ENCODE measurements around the gene BCAS3.

The BCAS3 gene

GRCh38 chr17:61211236-61211635 is 533.6 kb downstream of the BCAS3 start:
- no peak for DNase-seq

GRCh38 chr17:61212655-61213054 is 535.0 kb downstream of the BCAS3 start:
- DNase-seq = no peak

- DNase-seq = no peak
Measured at GRCh38 chr17:61214753-61215152, 537.1 kb downstream of the BCAS3 start.

GRCh38 chr17:61216066-61216465 is 538.4 kb downstream of the BCAS3 start:
- DNase-seq = no peak

GRCh38 chr17:61217878-61218437 is 540.3 kb downstream of the BCAS3 start:
- DNase-seq = no peak

- no peak for DNase-seq
Measured at GRCh38 chr17:61218438-61218837, 540.8 kb downstream of the BCAS3 start.

GRCh38 chr17:61219460-61219859 is 541.8 kb downstream of the BCAS3 start:
- no peak for DNase-seq

GRCh38 chr17:61221181-61221580 is 543.5 kb downstream of the BCAS3 start:
- no peak for DNase-seq

- no peak for DNase-seq
Measured at GRCh38 chr17:61221597-61222471, 544.2 kb downstream of the BCAS3 start.

GRCh38 chr17:61223725-61224124 is 546.1 kb downstream of the BCAS3 start:
- DNase-seq = no peak

- no peak for DNase-seq
Measured at GRCh38 chr17:61225178-61225882, 547.7 kb downstream of the BCAS3 start.

GRCh38 chr17:61227866-61228265 is 550.2 kb downstream of the BCAS3 start:
- DNase-seq = no peak

- no peak for DNase-seq
Measured at GRCh38 chr17:61230461-61230860, 552.8 kb downstream of the BCAS3 start.

GRCh38 chr17:61230972-61231820 is 553.5 kb downstream of the BCAS3 start:
- DNase-seq = no peak

GRCh38 chr17:61232871-61233270 is 555.2 kb downstream of the BCAS3 start:
- no peak for DNase-seq

GRCh38 chr17:61233991-61234750 is 556.5 kb downstream of the BCAS3 start:
- DNase-seq = no peak

- no peak for DNase-seq
Measured at GRCh38 chr17:61235001-61235826, 557.6 kb downstream of the BCAS3 start.

GRCh38 chr17:61235827-61236197 is 558.2 kb downstream of the BCAS3 start:
- no peak for DNase-seq

GRCh38 chr17:61237275-61237674 is 559.6 kb downstream of the BCAS3 start:
- DNase-seq = no peak

- DNase-seq = no peak
Measured at GRCh38 chr17:61238455-61238933, 560.8 kb downstream of the BCAS3 start.

- DNase-seq = no peak
Measured at GRCh38 chr17:61239327-61239726, 561.7 kb downstream of the BCAS3 start.
